H1 (cell line): Measurements from ENCODE around the gene ZSCAN10. TPM values are rescaled to one million over a fixed set of nuclear protein-coding genes. Genes with fewer than 3 reads are reported as not detected.

ENCODE experiments used
- CEBPB ChIP-seq: IDR thresholded peaks from 2 replicates; pipeline ENCODE4 v1.6.1; 2012; ENCODE audit warnings: low read depth, low read length
- GABPA ChIP-seq: IDR thresholded peaks from 2 replicates; pipeline ENCODE4 v1.6.1; 2011; ENCODE audit warnings: mild to moderate bottlenecking, low read length, moderate library complexity, borderline replicate concordance; ENCODE audit not compliant: insufficient read depth
- GTF2F1 ChIP-seq: IDR thresholded peaks from 2 replicates; pipeline ENCODE4 v1.6.1; 2012; ENCODE audit warnings: low read depth, low read length, improper control_type of control experiment, borderline replicate concordance
- MAFK ChIP-seq: IDR thresholded peaks from 2 replicates; pipeline ENCODE4 v1.6.1; 2012; ENCODE audit warnings: low read depth, mild to moderate bottlenecking, improper control_type of control experiment, low read length
- polyA plus RNA-seq, 7 experiments: library from polyadenylated mRNA; depleted of rRNA in 3 of 7; stranded (reverse) in 5 of 7; unstranded in 2 of 7; fragments of >200 nt in 5 of 7; fragments of 200-250 nt in 2 of 7; gene quantifications; 1 replicate in 5 of 7; 2 replicates in 1 of 7; 4 replicates in 1 of 7; pipeline versions ENCODE4 v1.2.1 to v1.2.3, GENCODE V29; 2011 to 2013; ENCODE audit warnings: missing spikeins in 2 of 7, mixed read lengths in 2 of 7
- total RNA-seq: library from RNA; stranded (reverse); fragmentation: NEBNext Ultra II Directional; extraction: Animal tissue kit (Norgen Biotek cat#: 25700); gene quantifications from 2 replicates; pipeline ENCODE4 v1.2.1, GENCODE V29; 2021

Gene ZSCAN10
- total and polyA plus RNA-seq, 2 of the 8 experiments (the other 6 are each of a cell fraction or from before 2014, with no cell fraction given), result 209 to 314 TPM

DNA sequence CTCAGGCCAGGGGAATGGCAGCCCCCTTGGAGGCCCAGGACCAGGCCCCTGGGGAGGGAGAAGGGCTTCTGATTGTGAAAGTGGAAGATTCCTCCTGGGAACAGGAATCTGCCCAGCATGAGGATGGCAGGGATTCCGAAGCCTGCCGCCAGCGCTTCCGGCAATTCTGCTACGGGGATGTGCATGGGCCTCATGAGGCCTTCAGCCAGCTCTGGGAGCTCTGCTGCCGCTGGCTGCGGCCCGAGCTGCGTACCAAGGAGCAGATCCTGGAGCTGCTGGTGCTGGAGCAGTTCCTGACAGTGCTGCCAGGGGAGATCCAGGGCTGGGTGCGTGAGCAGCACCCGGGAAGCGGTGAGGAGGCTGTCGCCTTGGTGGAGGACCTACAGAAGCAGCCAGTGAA, 38.2 kb upstream of the ZSCAN10 start (continued):
- no peak for TF ChIP-seq MAFK
- no peak for TF ChIP-seq GABPA
- no peak for TF ChIP-seq GTF2F1
- TF ChIP-seq CEBPB, result no peak
